HPDE6-E6E7 (cell line): ENCODE measurements around the gene DNAJB13.

ENCODE experiments used
- DNase-seq: peaks from one replicate; pipeline ENCODE4 v3.0.0; 2011; ENCODE audit warnings: missing footprints; ENCODE audit errors: extremely low spot score

DNAJB13 gene

DNA sequence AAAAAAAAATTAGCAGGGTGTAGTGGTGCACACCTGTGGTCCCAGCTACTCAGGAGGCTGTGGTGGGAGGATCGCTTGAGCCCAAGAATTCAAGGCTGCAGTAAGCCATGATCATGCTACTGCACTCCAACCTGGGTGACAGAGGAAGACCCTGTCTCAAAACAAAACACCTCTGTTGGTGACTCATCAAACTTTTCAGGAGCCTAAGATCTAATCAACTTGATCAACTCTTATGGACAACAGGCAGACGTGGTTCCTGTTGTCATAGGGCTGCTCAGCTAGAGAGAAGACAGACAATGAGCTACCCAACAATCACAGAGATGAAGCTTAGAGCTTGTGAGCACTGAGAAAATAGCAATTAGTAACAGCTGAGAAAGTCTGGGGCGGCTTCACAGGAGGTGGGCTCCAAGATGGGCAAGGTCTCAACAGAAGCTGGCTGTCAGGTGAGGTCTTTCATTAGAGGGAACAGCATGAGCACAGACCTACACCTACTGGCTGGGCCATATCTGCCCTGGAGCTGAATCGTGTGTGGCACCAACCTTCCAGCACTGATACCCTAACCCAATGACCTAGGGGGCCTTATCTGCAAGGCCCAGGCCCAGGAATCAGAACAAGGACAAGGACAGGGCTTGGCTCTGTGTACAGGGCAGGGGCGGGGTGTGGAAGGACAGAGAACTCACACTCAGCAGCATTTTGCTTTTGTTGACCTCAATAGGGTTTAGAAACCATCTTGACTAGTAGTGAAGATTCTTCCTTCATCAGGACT lies 65.3 kb downstream of the DNAJB13 start:
- DNase-seq: no peak

- no peak for DNase-seq
Observed at GRCh38 chr11:74017631-74018030, 66.8 kb downstream of the DNAJB13 start.

DNA sequence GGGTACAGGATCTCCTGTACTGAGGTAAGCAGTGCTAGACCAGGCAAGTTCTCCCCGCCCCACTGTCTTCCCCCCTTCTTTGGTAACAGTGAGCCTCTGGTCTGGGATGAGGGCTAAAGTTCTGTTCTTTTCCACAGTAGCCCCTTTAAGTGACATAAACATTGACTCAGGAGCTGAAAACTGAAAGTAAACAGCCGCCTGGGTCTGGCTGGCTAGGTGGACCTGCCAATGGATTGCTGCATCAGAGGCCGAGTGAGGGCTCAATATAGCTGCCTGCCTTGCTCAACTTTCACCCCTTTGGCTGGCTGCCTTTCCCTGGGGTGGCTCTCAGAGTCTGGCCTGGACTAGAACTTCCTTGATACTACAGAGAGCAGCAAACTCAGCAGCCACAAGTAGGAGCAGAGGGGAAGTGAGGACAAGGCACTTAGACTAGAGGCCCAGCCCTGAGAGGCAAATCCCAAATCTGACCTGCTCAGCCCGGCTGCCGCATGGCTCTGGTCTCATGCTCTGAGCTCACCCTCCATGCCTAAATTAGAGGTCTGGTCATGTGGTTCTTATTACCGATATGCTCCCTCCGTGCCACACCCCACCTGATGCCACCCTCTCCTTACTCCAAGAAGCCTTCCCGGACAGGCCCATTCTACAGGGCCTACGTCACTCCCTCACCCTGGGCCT lies 67.6 kb downstream of the DNAJB13 start:
- no peak for DNase-seq

GRCh38 chr11:74019104-74019738 lies 68.4 kb downstream of the DNAJB13 start:
- no peak for DNase-seq

- DNase-seq: no peak
Observed at GRCh38 chr11:74019860-74020259, 69.0 kb downstream of the DNAJB13 start.
